Lower leg skin (tissue), 3 donors: Measurements from ENCODE around the gene FUT9.

Experiments
- CTCF ChIP-seq, 3 donors: fragments of 450-650 bp; IDR thresholded peaks; one replicate each; pipeline ENCODE4 v1.5.1; 2016; ENCODE audit warnings: antibody characterized with exemption in 3 of 3, mild to moderate bottlenecking in 3 of 3, moderate library complexity in 2 of 3
- POLR2A ChIP-seq, 2 donors: fragments of 450-650 bp; IDR thresholded peaks; one replicate each; pipeline ENCODE4 v1.6.1; 2016 to 2017; ENCODE audit warnings: antibody characterized with exemption in 2 of 2, mild to moderate bottlenecking in 1 of 2, moderate library complexity in 1 of 2

GRCh38 chr6:96065213-96065612, 49.4 kb downstream of the FUT9 start:
- TF ChIP-seq CTCF (IDR thresholded peaks at IDR 0.05): no peak
- no peak for TF ChIP-seq POLR2A (IDR thresholded peaks at IDR 0.05)
